Forelimb muscle (tissue), 1 donor: ENCODE measurements around the gene CAMK2N2. TPM values are rescaled to one million over a fixed set of nuclear protein-coding genes. Genes with fewer than 3 reads are reported as not detected.

Experiments used
- DNase-seq: peaks from one replicate; pipeline ENCODE4 v3.0.0-alpha.2; 2013; ENCODE audit warnings: low read depth
- polyA plus RNA-seq: library from polyadenylated mRNA; unstranded; fragments of 120-200 nt; gene quantifications from one replicate; pipeline ENCODE4 v1.2.1, GENCODE V29; 2013; ENCODE audit not compliant: insufficient read length

Gene CAMK2N2
- polyA plus RNA-seq, 1 donor = not detected

- no peak for DNase-seq
These were observed 38.8 kb downstream of the CAMK2N2 start for GRCh38 chr3:184222521-184222920.

GRCh38 chr3:184218814-184219213 is 42.5 kb downstream of the CAMK2N2 start:
- DNase-seq = no peak

- no peak for DNase-seq
These were observed 49.6 kb downstream of the CAMK2N2 start for GRCh38 chr3:184211718-184212117.

GRCh38 chr3:184211297-184211696 is 50.1 kb downstream of the CAMK2N2 start:
- DNase-seq = no peak

Other genes with a start within 250 kb of the CAMK2N2 start
- gene ABCC5, start 243.7 kb downstream of the CAMK2N2 start, polyA plus RNA-seq = 28.5 TPM
- gene HTR3D, start 229.8 kb downstream of the CAMK2N2 start, polyA plus RNA-seq = not detected
- gene HTR3C, start 208.5 kb downstream of the CAMK2N2 start, polyA plus RNA-seq = not detected
- not detected for gene HTR3E, start 164.5 kb downstream of the CAMK2N2 start, polyA plus RNA-seq
- 36.4 TPM for gene EIF2B5, start 126.2 kb downstream of the CAMK2N2 start, polyA plus RNA-seq
- 85.7 TPM for gene DVL3, start 106.2 kb downstream of the CAMK2N2 start, polyA plus RNA-seq
- 177 TPM for gene AP2M1, start 86.7 kb downstream of the CAMK2N2 start, polyA plus RNA-seq
- 53.2 TPM for gene ABCF3, start 75.4 kb downstream of the CAMK2N2 start, polyA plus RNA-seq
- gene VWA5B2, start 32.0 kb downstream of the CAMK2N2 start, polyA plus RNA-seq = 0.40 TPM
- 21.5 TPM for gene ALG3, start 12.6 kb downstream of the CAMK2N2 start, polyA plus RNA-seq
- gene EEF1AKMT4, start 11.9 kb downstream of the CAMK2N2 start, polyA plus RNA-seq = 1.4 TPM
- gene ECE2, start 14.5 kb upstream of the CAMK2N2 start, polyA plus RNA-seq = not detected
- gene PSMD2, start 37.7 kb upstream of the CAMK2N2 start, polyA plus RNA-seq = 163 TPM
- gene EIF4G1, start 53.1 kb upstream of the CAMK2N2 start, polyA plus RNA-seq = 171 TPM
- gene FAM131A, start 76.0 kb upstream of the CAMK2N2 start, polyA plus RNA-seq = 8.8 TPM
- gene CLCN2, start 100.1 kb upstream of the CAMK2N2 start, polyA plus RNA-seq = 3.7 TPM
- 45.6 TPM for gene POLR2H, start 100.2 kb upstream of the CAMK2N2 start, polyA plus RNA-seq
- gene THPO, start 116.7 kb upstream of the CAMK2N2 start, polyA plus RNA-seq = 1.8 TPM
- 19.2 TPM for gene CHRD, start 118.5 kb upstream of the CAMK2N2 start, polyA plus RNA-seq